GM21528 (cell line): Measurements from ENCODE around the gene THADA.

ENCODE experiments used
- ATAC-seq: cut with Tn5 transposase; IDR thresholded peaks from one replicate; pipeline ENCODE4 v1.9.1; 2021; ENCODE audit warnings: mild to moderate bottlenecking, moderate library complexity; ENCODE audit not compliant: unreplicated experiment, low FRiP score

The THADA gene

DNA sequence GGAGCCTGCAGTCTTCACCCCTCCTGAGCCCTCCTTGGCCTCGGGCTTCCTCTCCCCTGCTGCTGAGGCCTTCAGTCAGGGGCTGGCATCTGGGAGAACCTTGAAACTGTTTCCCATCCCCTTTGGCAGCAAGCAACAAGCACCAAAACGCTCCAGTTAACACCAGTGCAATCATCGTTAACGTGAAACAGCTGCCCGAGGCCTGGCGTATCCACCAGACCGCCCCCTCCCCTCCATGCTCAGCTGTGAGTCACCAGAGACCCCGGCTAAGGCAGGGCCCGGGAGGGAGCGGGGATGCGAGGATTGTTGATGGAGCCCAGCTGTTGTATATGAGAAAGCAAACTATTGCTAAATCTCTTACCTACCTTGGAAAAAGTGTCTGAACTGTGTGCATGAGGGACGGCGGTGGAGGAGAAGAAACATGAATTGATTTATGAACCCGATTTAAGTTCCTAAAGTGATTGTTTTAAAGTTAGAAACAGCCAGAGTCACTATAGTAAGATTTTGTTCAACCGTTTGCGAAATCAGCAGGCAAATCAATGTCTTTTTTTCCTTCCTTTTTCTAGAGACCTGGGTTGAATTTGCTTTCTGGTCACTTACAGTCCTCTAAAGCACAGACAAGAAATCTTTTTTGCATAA lies 374.6 kb downstream of the THADA start:
- no peak for ATAC-seq

DNA sequence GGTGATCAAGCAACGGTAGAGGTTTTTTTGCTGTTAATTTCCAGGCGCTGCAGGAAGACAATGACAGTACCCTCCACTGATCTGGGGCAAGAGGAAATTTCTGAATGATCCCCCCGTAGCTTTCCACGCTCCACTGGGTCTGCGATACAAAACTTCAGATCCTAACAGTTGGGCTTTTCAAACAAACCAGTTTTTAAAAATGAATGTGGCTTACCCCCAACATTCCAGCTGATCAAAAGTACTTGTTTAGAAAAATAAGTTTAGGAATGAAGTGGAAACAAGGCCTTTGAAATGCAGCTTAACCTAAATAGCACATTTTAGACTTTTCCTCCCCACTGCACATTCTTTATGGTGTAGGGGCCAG lies 375.1 kb downstream of the THADA start:
- ATAC-seq: no peak

DNA sequence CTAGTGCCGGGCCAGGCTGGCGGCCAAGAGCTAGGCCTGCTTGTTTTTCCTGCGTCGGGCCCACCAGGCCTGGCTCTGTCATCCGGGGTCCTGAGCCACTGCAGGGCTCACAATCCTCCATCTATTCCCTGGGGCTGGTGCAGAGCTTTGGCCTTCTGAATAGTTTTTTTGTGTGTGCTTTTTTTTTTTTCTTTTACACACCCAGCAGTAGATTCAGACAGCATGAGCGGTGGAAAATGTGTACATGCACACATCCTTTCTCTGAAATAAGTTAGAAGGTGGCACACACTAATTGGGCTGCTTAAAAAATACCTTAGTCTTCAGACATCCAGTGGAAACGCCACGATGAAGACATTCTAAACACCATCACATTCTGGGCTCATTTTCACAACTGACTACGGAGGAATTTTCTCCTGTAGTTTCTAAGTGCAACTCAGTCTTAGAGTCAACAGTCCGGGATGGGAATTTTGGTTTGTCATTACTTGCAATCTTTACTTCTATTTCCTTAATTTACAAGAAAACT lies 375.5 kb downstream of the THADA start:
- no peak for ATAC-seq

DNA sequence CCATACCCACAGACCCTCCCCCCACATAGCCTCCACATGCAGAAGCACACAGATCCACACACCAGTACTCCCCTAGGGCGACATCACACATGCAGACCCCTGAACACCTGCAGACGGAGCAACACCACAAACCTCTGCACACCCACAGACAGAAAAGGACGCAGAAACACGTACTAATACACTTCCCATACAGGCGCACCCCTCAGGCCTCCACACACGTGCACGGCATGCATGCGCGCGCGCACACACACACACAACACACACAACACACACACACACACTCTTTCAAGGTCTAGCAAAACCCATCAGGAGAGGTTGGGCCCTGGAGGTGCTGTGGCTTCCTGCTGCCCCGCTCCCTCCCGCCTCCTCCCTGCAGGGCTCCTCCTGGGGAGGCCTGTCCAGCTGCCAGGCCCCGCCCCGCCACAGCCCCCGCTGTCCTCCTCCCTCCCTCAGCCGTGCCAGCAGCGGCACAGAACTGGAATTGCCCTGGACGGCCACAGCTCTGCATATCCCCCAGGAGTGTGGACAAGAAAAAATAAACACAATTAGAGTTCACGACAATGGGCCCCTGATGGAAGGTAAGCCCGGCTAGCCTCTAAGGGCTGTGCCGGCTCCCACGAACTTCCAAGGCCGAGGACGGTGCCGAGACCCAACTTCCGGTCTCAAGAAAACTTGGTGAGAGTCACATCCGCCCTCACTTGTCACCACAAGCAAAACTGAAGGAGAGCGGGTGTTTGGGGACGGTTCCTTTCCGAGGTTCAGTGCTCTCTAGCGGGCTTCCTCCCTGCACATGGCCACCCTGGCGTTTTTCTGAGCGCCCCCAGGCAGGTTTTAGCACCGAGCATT lies 376.2 kb downstream of the THADA start:
- peak; percentile 51 for ATAC-seq

DNA sequence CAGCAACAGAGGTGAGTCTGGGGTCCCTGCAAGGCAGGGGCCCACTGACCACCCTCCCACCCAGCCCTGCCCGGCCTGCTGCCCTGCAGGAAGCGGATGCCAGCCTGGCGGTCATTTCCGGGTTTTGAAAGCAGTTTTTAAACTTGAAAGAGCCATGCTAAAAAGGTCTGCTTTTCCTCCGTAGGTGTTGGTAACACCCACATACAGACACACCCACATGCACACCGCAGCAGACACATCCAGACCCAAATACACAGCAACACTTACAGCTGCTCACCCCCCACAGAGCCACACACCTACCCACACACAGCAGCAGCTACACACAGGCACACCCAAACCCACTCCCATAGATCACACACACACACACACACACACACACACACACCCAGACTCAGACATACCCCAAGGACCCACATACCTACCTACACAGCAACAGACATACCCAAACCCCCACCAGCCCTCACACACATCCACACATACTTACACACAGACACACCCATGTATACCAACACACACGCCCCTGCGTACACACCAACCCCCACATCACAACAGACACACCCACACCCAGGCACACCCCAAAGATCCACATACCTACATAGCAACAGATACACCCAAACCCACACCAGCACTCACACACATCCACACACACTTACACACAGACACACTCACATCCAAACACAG lies 377.0 kb downstream of the THADA start:
- peak; percentile 27 for ATAC-seq

DNA sequence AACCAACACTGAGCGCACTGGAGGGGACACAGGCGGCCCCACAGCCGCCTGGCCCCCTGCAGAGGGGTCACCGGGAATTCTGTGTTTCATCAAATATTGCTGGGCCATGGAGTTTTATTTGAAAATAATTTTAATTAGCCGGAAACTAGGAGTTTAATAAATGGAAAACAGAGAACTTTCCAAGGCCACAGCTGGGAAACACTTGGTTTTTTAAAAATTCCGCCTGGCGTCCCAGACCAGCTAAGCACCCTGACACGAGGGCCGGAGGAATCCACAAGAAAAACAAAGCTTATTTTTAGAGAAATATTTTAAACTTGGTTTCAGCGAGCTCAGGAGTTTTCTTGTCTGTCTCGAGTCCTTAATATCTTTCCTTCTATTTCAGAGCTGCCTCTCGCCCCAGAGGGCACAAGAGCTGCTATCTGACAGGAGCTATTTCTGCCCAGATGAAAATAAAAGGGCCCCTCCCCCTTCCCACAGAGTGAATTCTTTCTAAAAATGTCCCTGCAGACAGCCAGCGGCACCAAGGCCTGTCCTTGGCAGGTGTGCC lies 377.6 kb downstream of the THADA start:
- ATAC-seq: no peak

DNA sequence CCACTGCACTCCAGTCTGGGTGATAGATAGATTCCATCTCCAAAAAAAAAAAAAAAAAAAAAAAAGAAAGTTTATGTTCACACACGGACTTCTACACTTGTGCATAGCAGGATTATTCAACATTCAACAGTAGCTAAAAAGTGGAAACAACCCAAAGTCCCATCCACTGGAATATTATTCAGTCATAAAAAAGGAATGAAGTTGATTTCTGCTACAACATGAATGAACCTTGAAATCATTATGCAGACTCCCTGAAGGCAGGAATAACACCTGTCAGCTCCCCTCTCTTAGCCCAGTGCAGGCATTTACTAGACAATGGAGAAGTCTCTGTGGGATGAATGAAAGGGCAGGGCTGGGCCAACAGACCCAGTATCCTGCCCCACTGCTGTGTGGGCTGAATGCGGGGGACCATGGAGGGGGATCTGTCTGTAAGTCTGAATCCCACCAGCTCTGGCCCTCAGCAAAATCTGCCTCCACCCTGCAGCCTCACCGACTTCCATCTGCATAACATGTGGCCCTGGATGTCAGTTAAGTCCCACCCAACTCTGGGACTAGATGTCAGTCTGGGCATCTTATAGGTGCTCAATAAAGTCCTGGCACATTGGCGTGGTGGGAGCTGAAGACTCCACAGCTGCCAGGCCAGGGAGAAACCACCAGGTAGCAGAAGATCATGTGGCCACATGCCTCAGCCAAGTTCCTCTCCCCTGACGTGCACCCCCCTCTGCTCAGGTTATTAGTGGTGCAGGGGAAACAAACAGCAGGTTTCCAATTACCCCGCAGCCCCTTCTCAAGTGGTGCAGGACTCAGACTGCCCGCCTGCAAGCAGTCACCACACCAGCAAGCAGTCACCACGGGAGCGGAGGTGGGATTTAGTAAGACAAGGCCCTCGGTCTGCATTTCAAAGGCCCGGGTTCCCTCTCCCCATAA lies 378.3 kb downstream of the THADA start:
- ATAC-seq: no peak

DNA sequence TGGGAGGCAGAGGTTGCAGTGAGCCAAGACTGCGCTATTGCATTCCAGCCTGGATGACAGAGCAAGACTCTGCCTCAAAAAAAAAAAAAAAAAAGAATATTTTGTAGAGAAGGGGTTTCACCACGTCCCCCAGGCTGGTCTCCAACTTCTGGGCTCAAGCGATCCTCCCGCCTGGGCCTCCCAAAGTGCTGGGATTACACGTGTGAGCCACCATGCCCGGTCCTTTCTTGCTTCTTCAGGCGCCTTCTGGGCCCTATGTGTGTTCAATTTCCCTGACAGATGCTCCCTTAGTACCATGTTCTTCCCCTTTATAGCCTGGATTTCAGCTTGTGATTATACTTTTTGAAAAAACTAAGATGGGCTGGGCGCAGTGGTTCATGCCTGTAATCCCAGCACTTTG lies 379.2 kb downstream of the THADA start:
- ATAC-seq: no peak

DNA sequence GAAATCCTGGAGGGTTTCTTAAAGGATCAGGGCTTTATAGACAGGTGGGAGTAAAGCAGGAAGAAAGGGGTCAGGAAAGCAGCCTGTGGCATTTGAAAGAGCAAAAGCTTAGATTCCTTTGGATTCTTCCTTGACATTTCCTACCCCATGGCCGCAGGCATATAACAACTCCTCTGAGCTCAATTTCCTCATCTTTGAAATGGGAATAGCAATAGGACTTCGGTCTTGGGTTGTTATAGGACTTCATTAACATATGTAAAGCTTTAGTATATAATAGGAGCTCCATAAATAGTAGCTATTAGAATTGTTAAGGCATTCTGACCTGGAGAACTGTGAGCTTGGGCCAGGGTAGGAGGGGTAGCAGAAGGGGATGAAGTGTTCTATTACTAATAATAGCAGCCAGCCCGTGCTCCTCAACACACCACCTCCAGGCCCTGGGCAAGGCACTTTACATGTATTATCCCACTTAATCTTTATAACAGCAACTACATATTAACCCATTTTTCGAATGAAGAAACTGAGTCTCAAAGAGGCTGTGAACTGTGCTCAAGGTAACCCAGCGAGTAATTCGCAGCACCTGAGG lies 380.1 kb downstream of the THADA start:
- no peak for ATAC-seq

DNA sequence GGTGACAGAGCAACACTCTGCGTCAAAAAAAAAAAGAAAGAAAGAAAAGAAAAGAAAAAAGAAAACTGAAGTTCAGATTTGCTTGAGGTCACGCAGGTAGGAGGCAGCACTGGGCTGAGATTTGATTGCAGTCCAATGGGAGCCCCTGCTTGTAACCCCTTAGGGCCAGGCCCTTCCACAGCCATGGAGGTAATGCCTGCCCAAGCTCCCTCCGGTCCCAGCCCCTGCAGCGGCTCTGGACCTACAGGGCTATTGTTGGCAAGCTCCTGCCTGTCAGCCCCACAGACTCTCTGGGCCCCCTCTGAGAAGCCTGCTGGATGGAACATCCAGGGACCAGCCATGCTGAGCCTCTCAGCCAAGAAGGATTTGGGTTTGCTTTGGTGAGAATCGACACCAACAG lies 381.6 kb downstream of the THADA start:
- no peak for ATAC-seq

DNA sequence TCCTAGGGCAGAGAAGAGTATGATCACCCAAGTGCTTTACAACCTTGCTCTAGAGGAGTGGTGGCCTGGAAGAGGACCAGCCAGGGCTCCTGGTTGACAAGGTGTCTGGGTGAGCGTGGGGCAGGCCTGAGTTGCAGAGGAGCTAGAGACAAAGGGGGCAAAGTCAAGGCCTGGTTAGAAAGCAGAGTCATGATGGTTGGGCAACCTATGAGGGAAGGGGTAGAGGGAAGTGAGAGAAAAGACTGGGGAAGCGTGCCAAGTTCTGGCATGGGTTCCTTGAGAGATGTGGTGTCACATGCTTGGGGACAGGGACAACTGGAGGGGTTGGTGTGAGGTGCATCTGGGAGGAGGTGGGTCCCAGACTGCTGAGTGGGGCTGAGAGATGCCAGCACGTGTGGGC lies 382.9 kb downstream of the THADA start:
- ATAC-seq: no peak

DNA sequence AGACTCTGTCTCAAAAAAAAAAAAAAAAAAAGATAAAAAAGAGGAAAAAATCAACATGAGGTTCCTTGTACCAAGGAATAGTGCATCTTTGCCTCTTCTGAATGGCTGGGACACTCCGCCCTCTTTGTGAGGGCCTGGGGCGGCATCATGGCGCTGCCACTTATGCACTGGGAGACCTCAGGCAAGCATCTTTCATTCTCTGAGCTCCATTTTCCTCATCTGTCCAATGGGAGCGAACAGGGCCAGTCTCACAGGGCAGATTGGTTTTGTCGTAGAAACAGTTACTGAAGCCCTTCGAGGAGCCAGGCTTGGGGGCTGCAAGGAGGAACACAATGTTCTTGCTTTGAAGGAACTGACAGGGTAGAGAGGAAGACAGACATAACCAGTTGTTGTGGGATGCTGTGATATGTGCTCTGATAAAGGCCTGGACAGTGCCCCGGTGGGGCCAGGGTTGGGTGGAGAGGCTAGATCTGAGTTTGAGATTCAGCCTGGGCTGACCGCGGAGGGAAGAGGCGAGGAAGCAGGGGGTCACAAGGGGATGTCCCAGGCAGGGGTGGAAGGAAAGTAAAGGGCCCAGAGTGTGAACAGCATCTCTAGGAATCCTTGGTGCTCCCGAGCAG lies 383.5 kb downstream of the THADA start:
- no peak for ATAC-seq

DNA sequence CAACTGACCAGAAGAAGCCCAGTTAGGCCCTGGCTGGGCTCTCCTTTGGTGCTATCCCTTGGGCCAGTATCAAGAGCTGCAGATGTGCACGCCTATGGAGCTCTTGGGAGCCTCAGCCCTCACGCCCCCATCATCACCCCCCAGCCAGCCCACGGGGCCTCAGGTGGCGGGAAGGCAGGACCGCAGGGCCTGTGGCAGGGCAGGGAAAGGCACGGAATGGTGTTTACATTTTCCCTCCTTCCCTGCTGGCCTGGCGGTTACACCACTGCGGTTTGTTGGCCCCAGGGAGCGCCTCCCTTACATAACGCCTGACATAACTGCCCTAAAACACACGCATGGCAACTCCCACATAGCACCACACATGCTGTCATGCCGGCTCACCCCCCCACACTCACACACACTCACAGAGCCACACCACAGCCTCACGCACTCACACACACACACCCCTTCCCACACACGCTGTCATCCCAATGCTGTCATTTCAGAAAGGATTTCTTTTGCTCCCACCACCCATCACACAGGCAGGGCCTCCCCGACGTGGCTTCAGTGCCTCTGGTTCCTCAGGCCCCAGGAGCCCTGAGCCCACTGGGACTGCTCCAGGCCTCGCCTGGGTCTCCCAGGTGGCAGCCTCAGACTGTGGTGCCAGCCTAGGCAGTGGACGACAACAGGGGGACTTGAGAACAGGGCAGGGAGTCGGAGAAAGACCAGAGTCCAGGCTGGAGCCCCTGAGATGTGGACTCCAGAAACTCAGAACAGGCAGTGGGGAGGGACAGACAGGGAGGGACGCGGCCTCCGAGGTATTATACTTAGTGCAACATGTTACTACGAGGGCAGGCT lies 385.2 kb downstream of the THADA start:
- ATAC-seq: no peak

DNA sequence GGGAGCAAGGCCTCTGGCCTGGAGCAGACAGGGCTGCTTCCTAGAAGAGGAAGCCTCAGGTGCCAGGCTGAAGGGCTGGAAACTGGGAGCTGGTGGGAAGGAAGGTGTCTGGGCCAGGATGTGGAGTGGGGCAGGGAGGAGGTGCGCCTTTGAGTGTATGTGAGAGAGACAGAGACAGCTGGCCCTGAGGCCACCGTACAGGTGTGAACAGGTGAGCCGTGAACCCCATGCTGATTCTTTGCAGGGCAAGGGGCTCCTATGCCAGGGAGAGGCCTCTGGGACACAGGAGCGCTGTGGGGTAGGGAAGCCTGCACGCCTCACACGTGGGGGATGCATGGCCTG lies 385.7 kb downstream of the THADA start:
- no peak for ATAC-seq

DNA sequence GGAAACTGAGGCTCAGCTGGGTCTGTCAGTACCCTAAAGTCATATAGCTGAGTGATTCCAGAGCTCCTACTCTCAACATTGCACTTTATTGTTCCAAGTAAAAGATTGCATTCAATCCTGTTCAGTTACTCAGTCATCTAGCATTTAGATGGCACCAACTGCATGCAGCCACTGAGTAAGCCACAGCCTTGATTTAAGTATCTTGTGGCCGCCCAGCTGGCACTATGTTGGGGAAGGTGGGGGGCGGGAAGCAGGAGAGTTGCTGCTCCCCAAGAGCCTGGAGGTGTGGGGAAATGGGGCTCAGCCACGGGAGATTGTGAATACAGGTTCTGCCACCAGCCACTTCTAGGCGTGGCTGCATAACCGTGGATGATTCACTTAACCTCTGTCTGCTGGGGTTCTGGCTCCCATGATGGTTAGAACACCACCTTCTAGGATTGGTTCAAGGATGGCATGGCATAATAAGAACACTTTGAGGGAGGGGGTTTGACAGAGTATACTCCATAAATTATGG lies 386.6 kb downstream of the THADA start:
- ATAC-seq: no peak

DNA sequence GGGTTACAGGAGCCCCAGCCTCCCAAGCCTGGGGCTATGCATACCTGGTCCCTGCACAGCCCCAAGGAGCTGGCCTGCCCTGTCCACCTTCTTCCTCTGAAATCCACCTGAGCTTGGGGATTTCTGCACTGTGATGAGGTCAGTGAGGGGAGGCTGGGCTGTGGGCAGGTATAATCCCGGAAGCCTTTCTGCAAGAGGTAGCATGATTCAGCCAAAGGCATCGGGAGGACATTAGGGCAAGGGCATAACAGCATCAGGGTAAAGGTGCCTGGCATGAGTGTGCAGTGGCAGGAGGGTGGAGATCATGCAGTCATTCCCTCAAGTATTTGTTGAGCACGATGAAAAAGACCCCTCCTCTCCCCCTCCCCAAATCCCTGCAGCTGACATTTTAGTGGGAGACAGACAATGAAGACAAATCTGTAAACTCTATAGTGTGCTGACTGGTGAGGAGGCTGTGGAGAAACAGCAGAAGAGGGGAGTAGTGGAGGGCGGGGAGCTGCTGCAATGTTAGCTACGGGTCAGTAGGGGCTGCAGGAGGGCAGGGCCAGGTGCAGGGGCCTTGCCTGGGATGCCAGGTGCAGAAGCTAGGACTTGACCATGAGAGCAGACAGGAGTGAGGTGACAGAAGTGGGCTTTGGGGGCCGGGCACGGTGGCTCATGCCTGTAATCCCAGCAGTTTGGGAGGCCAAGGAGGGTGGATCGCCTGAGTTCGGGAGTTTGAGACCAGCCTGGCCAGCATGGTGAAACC lies 388.1 kb downstream of the THADA start:
- no peak for ATAC-seq

DNA sequence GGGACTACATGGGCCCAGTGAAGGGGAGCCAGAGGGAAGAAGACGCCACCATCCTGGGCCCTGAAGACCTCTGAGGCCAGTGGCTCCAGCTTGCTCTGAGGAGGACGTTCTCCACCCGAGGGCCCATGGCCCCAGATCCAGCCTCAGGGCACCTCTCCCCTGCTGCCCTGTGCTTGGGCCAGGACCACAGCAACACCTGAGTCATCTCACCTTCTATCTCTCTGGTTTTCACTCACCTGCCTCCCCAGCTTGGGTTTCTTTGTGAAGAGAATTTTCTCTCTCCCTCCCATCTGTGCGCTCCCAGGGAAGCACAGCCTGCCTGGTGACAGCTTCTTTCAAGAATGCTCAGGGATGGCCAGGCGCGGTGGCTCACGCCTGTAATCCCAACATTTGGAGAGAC lies 389.2 kb downstream of the THADA start:
- ATAC-seq: no peak

DNA sequence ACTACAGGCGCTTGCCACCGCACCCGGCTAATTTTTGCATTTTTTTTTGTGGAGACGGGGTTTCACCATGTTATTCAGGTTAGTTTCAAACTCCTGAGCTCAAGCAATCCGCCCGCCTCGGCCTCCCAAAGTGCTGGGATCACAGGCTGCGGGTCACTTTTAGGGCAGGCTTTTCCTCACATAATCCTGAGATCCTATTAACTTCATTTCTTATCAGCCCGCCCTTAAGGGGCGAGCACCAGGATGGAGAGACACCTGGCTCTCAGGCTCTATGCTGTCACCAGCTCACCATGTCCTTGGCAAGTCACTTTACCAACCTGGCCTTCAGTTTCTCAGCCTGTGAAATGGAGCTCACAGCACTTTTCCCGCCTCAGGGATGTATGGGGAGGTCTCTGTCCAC lies 392.5 kb downstream of the THADA start:
- no peak for ATAC-seq
